HCT116 (cell line): Measurements from ENCODE around the gene KANK2. TPM values are rescaled to one million over a fixed set of nuclear protein-coding genes. Genes with fewer than 3 reads are reported as not detected.

Source experiments
- ATAC-seq: fragments of 200-7000 bp; cut with Tn5 transposase; 2 replicates; pipeline ENCODE4 v1.9.1; 2020; ENCODE audit warnings: mild to moderate bottlenecking, moderate library complexity
- BruUV-seq: library from RNA; stranded (reverse); fragments of 400-500 nt; replicated peaks from 2 replicates; lab custom pipeline; 2021; lab: Mats Ljungman, UMichigan
- CTCF ChIA-PET: fragments of 300-600 bp; sonication (Branson Sonifier 250); formaldehyde crosslinking; loops from one replicate; lab custom pipeline; 2021; ENCODE audit warnings: antibody characterized with exemption; lab: Charles Lee
- POLR2A ChIA-PET: fragments of 300-600, 350-600 bp; sonication (Branson Sonifier 250); formaldehyde crosslinking; loops from one replicate; lab custom pipeline; 2021; ENCODE audit warnings: antibody characterized with exemption; lab: Charles Lee
- RAD21 ChIA-PET, 2 experiments: fragments of 300-600 bp; sonication (Branson Sonifier 250); formaldehyde crosslinking; loops; one replicate each; lab custom pipeline; 2023; ENCODE audit warnings: low total read pairs in 2 of 2; ENCODE audit not compliant: uncharacterized antibody in 2 of 2, unreplicated experiment in 2 of 2, low non-redundant PET in 1 of 2; lab: Charles Lee
- DNase-seq: peaks from one replicate; pipeline ENCODE4 v3.0.0-alpha.2; 2010; ENCODE audit warnings: low read depth, low spot score
- H2AFZ ChIP-seq: fragments of 200-600 bp; shearing (Covaris generic), sonication (generic); 2 replicates; pipeline ENCODE4 v1.6.1; 2017; ENCODE audit warnings: low read depth, mixed run types, mixed read lengths, antibody characterized with exemption, low read length; ENCODE audit not compliant: poor library complexity, severe bottlenecking
- H3K27ac ChIP-seq: 2 replicates; pipeline ENCODE4 v1.5.1; 2012; ENCODE audit warnings: low read depth, low read length
- H3K27me3 ChIP-seq: fragments of 200-600 bp; sonication (generic); 2 replicates; pipeline ENCODE4 v1.6.1; 2016; ENCODE audit warnings: mixed run types, low read length, mixed read lengths; ENCODE audit not compliant: insufficient read depth
- H3K36me3 ChIP-seq, 2 experiments: fragments of 200-500 bp in 1 of 2; fragments of 200-600 bp in 1 of 2; sonication (Bioruptor generic) in 1 of 2; sonication (generic) in 1 of 2; 2 replicates each; pipeline versions ENCODE4 v1.5.1 to v1.6.1; 2014 to 2016; ENCODE audit warnings: low read length in 2 of 2, inconsistent platforms in 1 of 2, mixed read lengths in 1 of 2, mixed run types in 1 of 2; ENCODE audit not compliant: insufficient read depth in 2 of 2, control insufficient read depth in 1 of 2
- H3K4me1 ChIP-seq, 2 experiments: fragments of 200-600 bp in 1 of 2; sonication (generic) in 1 of 2; 2 replicates each; pipeline versions ENCODE4 v1.5.1 to v1.6.1; 2012 to 2017; ENCODE audit warnings: low read length in 2 of 2, inconsistent platforms in 1 of 2, mild to moderate bottlenecking in 1 of 2, mixed read lengths in 1 of 2, mixed run types in 1 of 2, moderate library complexity in 1 of 2; ENCODE audit not compliant: insufficient read depth in 2 of 2, control insufficient read depth in 1 of 2
- H3K4me2 ChIP-seq: fragments of 200-600 bp; sonication (generic); 2 replicates; pipeline ENCODE4 v1.6.1; 2017; ENCODE audit warnings: mixed run types, low read length, mixed read lengths
- H3K4me3 ChIP-seq, 2 experiments: fragments of 200-600 bp in 1 of 2; sonication (generic) in 1 of 2; replicated peaks in 1 of 2; 2 replicates each; pipeline ENCODE4 v1.5.1; 2011 to 2016; ENCODE audit warnings: low read length in 2 of 2, control low read depth in 1 of 2, low read depth in 1 of 2, mild to moderate bottlenecking in 1 of 2, mixed read lengths in 1 of 2, mixed run types in 1 of 2
- H3K79me2 ChIP-seq: fragments of 200-600 bp; sonication (generic); 2 replicates; pipeline ENCODE4 v1.6.1; 2017; ENCODE audit warnings: mild to moderate bottlenecking, mixed run types, low read length, moderate library complexity, mixed read lengths; ENCODE audit not compliant: insufficient read depth
- H3K9ac ChIP-seq: fragments of 200-600 bp; sonication (generic); 2 replicates; pipeline ENCODE4 v1.6.1; 2016; ENCODE audit warnings: low read length, mixed read lengths
- H3K9me2 ChIP-seq: fragments of 200-600 bp; sonication (generic), shearing (Covaris generic); 2 replicates; pipeline ENCODE4 v1.6.1; 2017; ENCODE audit warnings: mixed run types, mild to moderate bottlenecking, moderate library complexity; ENCODE audit not compliant: insufficient read depth
- H3K9me3 ChIP-seq, 2 experiments: fragments of 200-500 bp in 1 of 2; fragments of 200-600 bp in 1 of 2; sonication (Bioruptor generic) in 1 of 2; sonication (generic) in 1 of 2; 2 replicates each; pipeline ENCODE4 v1.6.1; 2014 to 2017; ENCODE audit warnings: low read length in 2 of 2, mixed read lengths in 2 of 2, inconsistent platforms in 1 of 2, low read depth in 1 of 2, mild to moderate bottlenecking in 1 of 2, mixed run types in 1 of 2, moderate library complexity in 1 of 2; ENCODE audit not compliant: control insufficient read depth in 1 of 2, insufficient read depth in 1 of 2
- H4K20me1 ChIP-seq: fragments of 200-600 bp; sonication (generic), shearing (Covaris generic); 2 replicates; pipeline ENCODE4 v1.6.1; 2017; ENCODE audit warnings: mixed run types, mild to moderate bottlenecking, moderate library complexity; ENCODE audit not compliant: insufficient read depth
- CTCF ChIP-seq, 3 experiments: fragments of 200-600 bp in 1 of 3; sonication (generic) in 1 of 3; IDR thresholded peaks in 2 of 3; conservative IDR thresholded peaks in 1 of 3; 2 replicates each; pipeline ENCODE4 v1.5.1; 2012 to 2017; ENCODE audit warnings: low read depth in 2 of 3, low read length in 2 of 3, antibody characterized with exemption in 1 of 3, borderline replicate concordance in 1 of 3, control low read depth in 1 of 3, mild to moderate bottlenecking in 1 of 3, mixed read lengths in 1 of 3, mixed run types in 1 of 3, moderate library complexity in 1 of 3; ENCODE audit not compliant: insufficient read depth in 1 of 3
- EGR1 ChIP-seq: IDR thresholded peaks from 2 replicates; pipeline ENCODE4 v1.6.1; 2012; ENCODE audit warnings: low read depth
- ELF1 ChIP-seq: IDR thresholded peaks from 2 replicates; pipeline ENCODE4 v1.6.1; 2012; ENCODE audit warnings: low read depth, borderline replicate concordance
- FOSL1 ChIP-seq: IDR thresholded peaks from 2 replicates; pipeline ENCODE4 v1.6.1; 2012; ENCODE audit warnings: low read depth
- JUND ChIP-seq: IDR thresholded peaks from 2 replicates; pipeline ENCODE4 v1.6.1; 2012
- RAD21 ChIP-seq: IDR thresholded peaks from 2 replicates; pipeline ENCODE4 v1.6.1; 2012; ENCODE audit warnings: low read depth, mild to moderate bottlenecking
- SP1 ChIP-seq: IDR thresholded peaks from 2 replicates; pipeline ENCODE4 v1.6.1; 2012; ENCODE audit warnings: low read depth
- SRF ChIP-seq: IDR thresholded peaks from 2 replicates; pipeline ENCODE4 v1.6.1; 2012; ENCODE audit warnings: low read depth
- TCF7L2 ChIP-seq: IDR thresholded peaks from 2 replicates; pipeline ENCODE4 v1.7.0; 2011; ENCODE audit warnings: borderline replicate concordance, inconsistent platforms; ENCODE audit not compliant: insufficient read depth, insufficient read length; ENCODE audit errors: extremely low read depth
- YY1 ChIP-seq: IDR thresholded peaks from 2 replicates; pipeline ENCODE4 v1.6.1; 2011; ENCODE audit warnings: low read length, low read depth, moderate library complexity, mild to moderate bottlenecking; ENCODE audit not compliant: insufficient replicate concordance; ENCODE audit errors: extremely low read depth
- intact Hi-C: fragments of 100-400 bp; cut with micrococcal nuclease; formaldehyde crosslinking; loops from 2 replicates; pipeline ENCODE4 v1.10.0; 2022
- total RNA-seq: library from RNA; stranded (reverse); gene quantifications from one replicate; pipeline ENCODE4 v1.2.1, GENCODE V29; 2021; ENCODE audit not compliant: unreplicated experiment
- TF ChIP-seq, protein P1 (sequence below): IDR thresholded peaks from 2 replicates; pipeline ENCODE4 v1.6.1; 2012

KANK2 gene
- total RNA-seq, 1 experiment from 2014 or later = 43.6 TPM

DNA sequence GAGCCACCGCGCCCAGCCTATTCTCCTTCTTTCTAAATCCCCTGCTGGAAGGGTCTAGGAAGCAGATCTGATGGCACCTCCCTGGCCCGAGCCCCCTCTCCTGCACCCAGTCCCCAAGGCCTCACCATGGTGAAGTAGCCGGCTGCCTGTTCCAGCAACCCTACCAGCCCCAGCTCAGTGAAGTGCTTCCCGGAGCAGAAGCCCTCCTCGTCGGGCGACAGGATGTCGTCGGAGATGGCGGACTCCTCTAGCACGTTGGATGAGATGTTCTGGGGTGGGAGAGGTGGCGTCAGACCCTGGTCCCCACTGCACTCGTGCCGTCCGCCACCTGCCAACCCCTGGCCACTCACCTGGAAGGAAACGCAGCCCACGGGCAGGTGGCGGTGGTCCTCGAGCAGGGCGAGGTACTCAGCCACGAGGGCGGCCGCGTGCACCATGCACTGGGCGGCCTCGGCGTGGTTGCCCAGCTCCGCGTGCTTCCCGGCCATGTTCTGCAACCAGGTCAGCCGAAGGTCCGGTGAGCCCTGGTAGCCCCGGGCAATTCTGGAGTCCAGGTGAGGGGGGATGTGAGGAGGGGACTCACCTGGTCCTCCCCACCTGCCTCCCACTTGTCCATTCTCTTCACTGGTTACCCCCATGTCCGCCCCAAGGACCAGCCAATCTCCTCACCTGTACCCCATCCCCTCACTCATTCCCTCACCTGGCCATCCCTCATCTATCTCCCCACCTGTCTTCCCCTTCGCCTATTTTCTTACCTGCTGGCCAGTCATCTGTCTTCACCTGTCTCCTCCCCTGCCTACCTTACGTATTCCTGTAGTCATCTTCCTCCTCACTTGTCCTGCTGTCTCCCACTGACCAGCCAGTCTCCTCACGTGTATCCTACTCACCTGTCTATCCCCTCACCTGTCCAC is 11.5 kb upstream of the KANK2 start:
- H3K4me1 ChIP-seq = peaks cover 0 to 3% of the 10 kb centered on the region in 2 experiments; a peak in 2 of 4 replicates
- RAD21 ChIA-PET = no interaction called here
- no peaks in the 10 kb centered on the region for H3K9me2 ChIP-seq
- H3K9ac ChIP-seq = no peak overlapping the region
- POLR2A ChIA-PET = no interaction called here
- H3K27ac ChIP-seq = no peak overlapping the region
- no peaks in the 10 kb centered on the region for H3K79me2 ChIP-seq
- intact Hi-C loops = no loop called here
- no peaks in the 10 kb centered on the region for H3K27me3 ChIP-seq
- no peaks in the 10 kb centered on the region for H3K9me3 ChIP-seq
- H2AFZ ChIP-seq = no peak overlapping the region
- CTCF ChIA-PET = no interaction called here
- no peak overlapping the region for H3K4me2 ChIP-seq
- no peaks in the 10 kb centered on the region for H4K20me1 ChIP-seq
- H3K36me3 ChIP-seq = peaks cover 0 to 2% of the 10 kb centered on the region in 2 experiments; a peak in 1 of 4 replicates
- no peak for ATAC-seq
- no TSS peak for BruUV-seq
- DNase-seq = no peak
- H3K4me3 ChIP-seq = no peak overlapping the region
- TF ChIP-seq JUND (no peak), RAD21 (no peak), SP1 (no peak), YY1 (no peak), EGR1 (no peak), CTCF (IDR thresholded peaks at IDR 0.05 in 2 of 3, conservative IDR thresholded peaks at IDR 0.05 in 1 of 3; ENCODE audit: borderline replicate concordance in 1 of 3, insufficient read depth in 1 of 3, low read depth in 2 of 3, low read length in 2 of 3) (no peak), TCF7L2 (no peak), FOSL1 (no peak), SRF (no peak), ELF1 (no peak)
- TF ChIP-seq, protein P1, sequence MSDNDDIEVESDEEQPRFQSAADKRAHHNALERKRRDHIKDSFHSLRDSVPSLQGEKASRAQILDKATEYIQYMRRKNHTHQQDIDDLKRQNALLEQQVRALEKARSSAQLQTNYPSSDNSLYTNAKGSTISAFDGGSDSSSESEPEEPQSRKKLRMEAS = no peak
